Liver (tissue), 3 donors: ENCODE measurements around the gene OR4D9.

Experiments used
- FOXA1 ChIP-seq: IDR thresholded peaks from 2 replicates; pipeline ENCODE4 v1.6.1; 2016; ENCODE audit warnings: antibody characterized with exemption
- GABPA ChIP-seq, 2 donors: IDR thresholded peaks in 1 of 2; conservative IDR thresholded peaks in 1 of 2; 2 replicates each; pipeline ENCODE4 v1.6.1; 2016; ENCODE audit warnings: antibody characterized with exemption in 2 of 2, mild to moderate bottlenecking in 1 of 2, moderate library complexity in 1 of 2
- RAD21 ChIP-seq, 2 donors: IDR thresholded peaks; 2 replicates each; pipeline ENCODE4 v1.6.1; 2016; ENCODE audit warnings: antibody characterized with exemption in 2 of 2, mild to moderate bottlenecking in 2 of 2
- YY1 ChIP-seq: IDR thresholded peaks from 2 replicates; pipeline ENCODE4 v1.6.1; 2016; ENCODE audit warnings: antibody characterized with exemption, mild to moderate bottlenecking
- TF ChIP-seq, protein P1 (sequence below): fragments of 150-350 bp; IDR thresholded peaks from 2 replicates; pipeline ENCODE4 v1.5.1; 2017; ENCODE audit warnings: improper control_type of control experiment, low read depth, low read length; ENCODE audit not compliant: missing input control
- TF ChIP-seq, protein P2 (sequence below): IDR thresholded peaks from 2 replicates; pipeline ENCODE4 v1.6.1; 2016; ENCODE audit warnings: antibody characterized with exemption, mild to moderate bottlenecking
- donor health status: healthy.
- donor health status: healthy.

DNA sequence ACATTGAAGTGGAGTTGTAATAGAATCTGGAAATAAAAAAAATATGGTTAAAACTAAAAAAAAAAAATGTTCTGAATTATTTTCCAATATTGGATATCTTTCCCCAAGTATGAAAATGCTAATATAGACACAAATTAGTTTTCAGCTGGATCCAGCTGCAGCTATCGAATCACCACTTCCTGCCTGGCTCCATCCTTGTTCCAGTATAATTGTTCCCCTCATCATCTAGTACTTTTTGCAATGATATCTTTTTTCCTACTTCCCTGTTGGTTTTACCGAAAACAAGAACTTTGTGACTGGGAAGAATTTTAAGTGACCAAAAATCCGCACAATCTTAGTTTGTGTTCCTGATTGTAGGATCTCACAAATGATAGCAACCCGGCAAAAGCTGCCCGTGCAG lies 9.4 kb downstream of the OR4D9 start:
- TF ChIP-seq, protein P1, sequence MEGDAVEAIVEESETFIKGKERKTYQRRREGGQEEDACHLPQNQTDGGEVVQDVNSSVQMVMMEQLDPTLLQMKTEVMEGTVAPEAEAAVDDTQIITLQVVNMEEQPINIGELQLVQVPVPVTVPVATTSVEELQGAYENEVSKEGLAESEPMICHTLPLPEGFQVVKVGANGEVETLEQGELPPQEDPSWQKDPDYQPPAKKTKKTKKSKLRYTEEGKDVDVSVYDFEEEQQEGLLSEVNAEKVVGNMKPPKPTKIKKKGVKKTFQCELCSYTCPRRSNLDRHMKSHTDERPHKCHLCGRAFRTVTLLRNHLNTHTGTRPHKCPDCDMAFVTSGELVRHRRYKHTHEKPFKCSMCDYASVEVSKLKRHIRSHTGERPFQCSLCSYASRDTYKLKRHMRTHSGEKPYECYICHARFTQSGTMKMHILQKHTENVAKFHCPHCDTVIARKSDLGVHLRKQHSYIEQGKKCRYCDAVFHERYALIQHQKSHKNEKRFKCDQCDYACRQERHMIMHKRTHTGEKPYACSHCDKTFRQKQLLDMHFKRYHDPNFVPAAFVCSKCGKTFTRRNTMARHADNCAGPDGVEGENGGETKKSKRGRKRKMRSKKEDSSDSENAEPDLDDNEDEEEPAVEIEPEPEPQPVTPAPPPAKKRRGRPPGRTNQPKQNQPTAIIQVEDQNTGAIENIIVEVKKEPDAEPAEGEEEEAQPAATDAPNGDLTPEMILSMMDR = no peak
- TF ChIP-seq GABPA (IDR thresholded peaks at IDR 0.05 in 1 of 2, conservative IDR thresholded peaks at IDR 0.05 in 1 of 2) = no peak
- TF ChIP-seq YY1 = no peak
- no peak for TF ChIP-seq RAD21 (IDR thresholded peaks at IDR 0.05)
- TF ChIP-seq, protein P2, sequence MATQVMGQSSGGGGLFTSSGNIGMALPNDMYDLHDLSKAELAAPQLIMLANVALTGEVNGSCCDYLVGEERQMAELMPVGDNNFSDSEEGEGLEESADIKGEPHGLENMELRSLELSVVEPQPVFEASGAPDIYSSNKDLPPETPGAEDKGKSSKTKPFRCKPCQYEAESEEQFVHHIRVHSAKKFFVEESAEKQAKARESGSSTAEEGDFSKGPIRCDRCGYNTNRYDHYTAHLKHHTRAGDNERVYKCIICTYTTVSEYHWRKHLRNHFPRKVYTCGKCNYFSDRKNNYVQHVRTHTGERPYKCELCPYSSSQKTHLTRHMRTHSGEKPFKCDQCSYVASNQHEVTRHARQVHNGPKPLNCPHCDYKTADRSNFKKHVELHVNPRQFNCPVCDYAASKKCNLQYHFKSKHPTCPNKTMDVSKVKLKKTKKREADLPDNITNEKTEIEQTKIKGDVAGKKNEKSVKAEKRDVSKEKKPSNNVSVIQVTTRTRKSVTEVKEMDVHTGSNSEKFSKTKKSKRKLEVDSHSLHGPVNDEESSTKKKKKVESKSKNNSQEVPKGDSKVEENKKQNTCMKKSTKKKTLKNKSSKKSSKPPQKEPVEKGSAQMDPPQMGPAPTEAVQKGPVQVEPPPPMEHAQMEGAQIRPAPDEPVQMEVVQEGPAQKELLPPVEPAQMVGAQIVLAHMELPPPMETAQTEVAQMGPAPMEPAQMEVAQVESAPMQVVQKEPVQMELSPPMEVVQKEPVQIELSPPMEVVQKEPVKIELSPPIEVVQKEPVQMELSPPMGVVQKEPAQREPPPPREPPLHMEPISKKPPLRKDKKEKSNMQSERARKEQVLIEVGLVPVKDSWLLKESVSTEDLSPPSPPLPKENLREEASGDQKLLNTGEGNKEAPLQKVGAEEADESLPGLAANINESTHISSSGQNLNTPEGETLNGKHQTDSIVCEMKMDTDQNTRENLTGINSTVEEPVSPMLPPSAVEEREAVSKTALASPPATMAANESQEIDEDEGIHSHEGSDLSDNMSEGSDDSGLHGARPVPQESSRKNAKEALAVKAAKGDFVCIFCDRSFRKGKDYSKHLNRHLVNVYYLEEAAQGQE = no peak
- TF ChIP-seq FOXA1 = no peak
